HepG2 (cell line): Measurements from ENCODE around the gene GNPDA2. TPM values are rescaled to one million over a fixed set of nuclear protein-coding genes. Genes with fewer than 3 reads are reported as not detected.

Experiments
- ATAC-seq: fragments of 200-7000 bp; cut with Tn5 transposase; 3 replicates; pipeline ENCODE4 v1.9.1; 2020; ENCODE audit warnings: mild to moderate bottlenecking, moderate library complexity
- BruUV-seq: library from RNA; stranded (reverse); fragments of 400-500 nt; replicated peaks from 2 replicates; lab custom pipeline; 2021; lab: Mats Ljungman, UMichigan
- CTCF ChIA-PET: fragments of 300-600 bp; formaldehyde crosslinking; extraction: SDS; loops from one replicate; lab custom pipeline; 2021; ENCODE audit warnings: low total read pairs, inconsistent platforms, low intra/inter-chr PET ratio; lab: Yijun Ruan, JAX
- POLR2A ChIA-PET: fragments of 350-600 bp; sonication (Branson Sonifier 250); formaldehyde crosslinking; loops from one replicate; lab custom pipeline; 2020; ENCODE audit warnings: antibody characterized with exemption, inconsistent platforms; lab: Yijun Ruan, JAX
- DNase-seq: peaks from one replicate; pipeline ENCODE4 v3.0.0-alpha.2; 2015; ENCODE audit warnings: low spot score
- FAIRE-seq: peaks from 3 replicates; lab custom pipeline; 2011; peaks lifted over from hg19 to GRCh38; lab: Jason Lieb, UNC
- H2AFZ ChIP-seq: one replicate; pipeline ENCODE4 v1.6.1; 2011; ENCODE audit warnings: low read length, inconsistent platforms
- H3K27ac ChIP-seq: fragments of 300-600 bp; 3 replicates; pipeline ENCODE4 v1.8.0; 2011; ENCODE audit warnings: mixed run types, mild to moderate bottlenecking, mixed read lengths, low read length, inconsistent platforms; ENCODE audit not compliant: insufficient read depth; ENCODE audit errors: extremely low read length
- H3K27me3 ChIP-seq, 2 experiments: fragments of 200-600 bp in 1 of 2; 2 replicates in 1 of 2; 3 replicates in 1 of 2; pipeline versions ENCODE4 v1.6.0 to v1.8.0; 2011; ENCODE audit warnings: low read length in 2 of 2, mild to moderate bottlenecking in 2 of 2, moderate library complexity in 2 of 2, inconsistent platforms in 1 of 2; ENCODE audit not compliant: insufficient read depth in 2 of 2, control insufficient read depth in 1 of 2
- H3K36me3 ChIP-seq, 2 experiments: fragments of 200-600 bp in 1 of 2; replicated peaks in 1 of 2; 2 replicates in 1 of 2; 3 replicates in 1 of 2; pipeline versions ENCODE4 v1.5.1 to v1.8.0; 2011; ENCODE audit warnings: low read length in 2 of 2, inconsistent platforms in 1 of 2; ENCODE audit not compliant: insufficient read depth in 2 of 2, control insufficient read depth in 1 of 2
- H3K4me1 ChIP-seq: 2 replicates; pipeline ENCODE4 v1.5.1; 2012; ENCODE audit warnings: low read length, inconsistent platforms; ENCODE audit not compliant: insufficient read depth
- H3K4me2 ChIP-seq: 2 replicates; pipeline ENCODE4 v1.6.0; 2011; ENCODE audit warnings: low read depth, low read length, inconsistent platforms
- H3K4me3 ChIP-seq, 3 experiments: fragments of 200-600 bp in 1 of 3; sonication (generic), shearing (Covaris generic) in 1 of 3; replicated peaks in 1 of 3; 2 replicates each; pipeline ENCODE4 v1.5.1; 2011 to 2016; ENCODE audit warnings: low read length in 3 of 3, inconsistent platforms in 2 of 3, low read depth in 2 of 3, mild to moderate bottlenecking in 2 of 3, control low read depth in 1 of 3, mixed read lengths in 1 of 3; ENCODE audit not compliant: insufficient read depth in 1 of 3
- H3K79me2 ChIP-seq: one replicate; pipeline ENCODE4 v1.6.1; 2011; ENCODE audit warnings: low read length, inconsistent platforms; ENCODE audit not compliant: insufficient read depth
- H3K9ac ChIP-seq: 2 replicates; pipeline ENCODE4 v1.6.0; 2011; ENCODE audit warnings: mild to moderate bottlenecking, low read depth, low read length, inconsistent platforms; ENCODE audit not compliant: insufficient read depth
- H3K9me3 ChIP-seq: 2 replicates; pipeline ENCODE4 v1.5.1; 2012; ENCODE audit warnings: mild to moderate bottlenecking, low read length
- H4K20me1 ChIP-seq: 2 replicates; pipeline ENCODE4 v1.6.0; 2011; ENCODE audit warnings: inconsistent platforms, mild to moderate bottlenecking, low read length, moderate library complexity; ENCODE audit not compliant: insufficient read depth
- ATF7 ChIP-seq, 2 experiments: fragments of 450-650 bp in 1 of 2; sonication (generic) in 1 of 2; formaldehyde crosslinking in 1 of 2; IDR thresholded peaks; 2 replicates each; pipeline versions ENCODE4 v1.4.0 to v1.6.1; 2016 to 2020; ENCODE audit warnings: antibody characterized with exemption in 1 of 2, mild to moderate bottlenecking in 1 of 2, missing genetic modification reagents in 1 of 2
- IKZF4 ChIP-seq: sonication (generic); formaldehyde crosslinking; IDR thresholded peaks from 2 replicates; pipeline ENCODE4 v1.5.1; 2020; ENCODE audit warnings: borderline replicate concordance, mild to moderate bottlenecking, low read depth, missing genetic modification reagents; ENCODE audit errors: not compliant biosample characterization
- KAT2B ChIP-seq: fragments of 150-350 bp; IDR thresholded peaks from 2 replicates; pipeline ENCODE4 v1.6.1; 2014; ENCODE audit warnings: low read depth, low read length, borderline replicate concordance
- KLF11 ChIP-seq: IDR thresholded peaks from 2 replicates; pipeline ENCODE4 v1.6.1; 2016; ENCODE audit warnings: missing compliant biosample characterization
- MLLT10 ChIP-seq: sonication (generic); formaldehyde crosslinking; IDR thresholded peaks from 2 replicates; pipeline ENCODE4 v1.4.0; 2020; ENCODE audit warnings: missing genetic modification reagents
- MTA3 ChIP-seq: sonication (generic); formaldehyde crosslinking; IDR thresholded peaks from 2 replicates; pipeline ENCODE4 v1.4.0; 2020; ENCODE audit warnings: missing genetic modification reagents
- SCMH1 ChIP-seq: sonication (generic); formaldehyde crosslinking; IDR thresholded peaks from 2 replicates; pipeline ENCODE4 v1.9.0; 2021; ENCODE audit warnings: missing genetic modification reagents, mild to moderate bottlenecking, borderline replicate concordance
- SNAPC2 ChIP-seq: sonication (generic); formaldehyde crosslinking; IDR thresholded peaks from 2 replicates; pipeline ENCODE4 v1.8.1; 2022; ENCODE audit warnings: mild to moderate bottlenecking, missing genetic modification reagents
- SNAPC5 ChIP-seq: sonication (generic); formaldehyde crosslinking; IDR thresholded peaks from 2 replicates; pipeline ENCODE4 v1.8.1; 2023; ENCODE audit warnings: mild to moderate bottlenecking, missing genetic modification reagents, borderline replicate concordance
- ZNF18 ChIP-seq: sonication (generic); formaldehyde crosslinking; IDR thresholded peaks from 2 replicates; pipeline ENCODE4 v1.8.0; 2022; ENCODE audit warnings: mild to moderate bottlenecking, missing genetic modification reagents; ENCODE audit not compliant: insufficient replicate concordance
- ZNF350 ChIP-seq: sonication (generic); formaldehyde crosslinking; IDR thresholded peaks from 2 replicates; pipeline ENCODE4 v1.4.0; 2020; ENCODE audit warnings: mild to moderate bottlenecking, low read depth, missing genetic modification reagents, borderline replicate concordance
- ZNF383 ChIP-seq: sonication (generic); formaldehyde crosslinking; IDR thresholded peaks from 2 replicates; pipeline ENCODE4 v1.4.0; 2020; ENCODE audit warnings: missing genetic modification reagents, mild to moderate bottlenecking, borderline replicate concordance
- ZNF430 ChIP-seq: sonication (generic); formaldehyde crosslinking; IDR thresholded peaks from 2 replicates; pipeline ENCODE4 v1.9.0; 2021; ENCODE audit warnings: mild to moderate bottlenecking, missing genetic modification reagents
- ZNF496 ChIP-seq: sonication (generic); formaldehyde crosslinking; IDR thresholded peaks from 2 replicates; pipeline ENCODE4 v1.8.1; 2023; ENCODE audit warnings: mild to moderate bottlenecking, moderate library complexity, missing genetic modification reagents; ENCODE audit not compliant: insufficient replicate concordance
- ZNF605 ChIP-seq: sonication (generic); formaldehyde crosslinking; IDR thresholded peaks from 2 replicates; pipeline ENCODE4 v1.8.0; 2022; ENCODE audit warnings: mild to moderate bottlenecking, missing genetic modification reagents
- ZNF703 ChIP-seq: sonication (generic); formaldehyde crosslinking; IDR thresholded peaks from 2 replicates; pipeline ENCODE4 v1.5.1; 2020; ENCODE audit warnings: missing genetic modification reagents, mild to moderate bottlenecking, moderate library complexity, borderline replicate concordance
- WGBS: methylation state at CpG from one replicate; pipeline ENCODE4 v1.1.6; 2017; ENCODE audit warnings: low lambda C conversion rate; 5-methylcytosine and 5-hydroxymethylcytosine counted together
- in situ Hi-C: cut with HindIII; loops from 2 replicates; pipeline ENCODE4 v1.10.0; 2017; ENCODE audit warnings: low pct_unique_long_range_greater_than_20kb; ENCODE audit not compliant: extremely low pct_ligation_motif_present
- intact Hi-C: fragments of 100-400 bp; cut with micrococcal nuclease; formaldehyde crosslinking; loops from one replicate; pipeline ENCODE4 v1.10.0; 2022; ENCODE audit not compliant: unreplicated experiment
- polyA plus RNA-seq, 8 experiments: library from polyadenylated mRNA; depleted of rRNA in 3 of 8; stranded (reverse) in 7 of 8; unstranded in 1 of 8; fragments of >200 nt; fragmentation: Illumina TruSeq in 4 of 8; extraction: Trizol in 4 of 8; gene quantifications; 2 replicates each; pipeline versions ENCODE4 v1.2.1 to v1.2.3, GENCODE V29; 2011 to 2016; ENCODE audit warnings: low read depth in 4 of 8, missing spikeins in 1 of 8, mixed read lengths in 1 of 8; ENCODE audit not compliant: insufficient read depth in 1 of 8
- total RNA-seq, 5 experiments: library from RNA; depleted of rRNA; stranded (reverse); fragments of >200 nt; fragmentation: Illumina TruSeq; extraction: Trizol; gene quantifications; 2 replicates each; pipeline ENCODE4 v1.2.3, GENCODE V29; 2016; ENCODE audit warnings: low read depth in 1 of 5

The GNPDA2 gene
- total and polyA plus RNA-seq, 2 of the 13 experiments (the other 11 are each of a cell fraction or from before 2014, with no cell fraction given), result 5.4 to 9.0 TPM

- peaks cover 0 to 24% of the 10 kb centered on the region in 2 experiments; a peak in 2 of 5 replicates for H3K36me3 ChIP-seq
- no peak for ATAC-seq
- H3K27ac ChIP-seq, result no peak overlapping the region
- H2AFZ ChIP-seq, result no peak overlapping the region
- no peaks in the 10 kb centered on the region for H3K27me3 ChIP-seq
- intact Hi-C loops, result no loop called here
- ChIA-PET CTCF (no interaction called here), POLR2A (no interaction called here)
- H3K4me1 ChIP-seq, result no peaks in the 10 kb centered on the region
- H3K4me3 ChIP-seq, result no peak overlapping the region
- no peaks in the 10 kb centered on the region for H4K20me1 ChIP-seq
- peak; percentile 88 for TF ChIP-seq ATF7 (IDR thresholded peaks at IDR 0.05)
- TF ChIP-seq ATF7 (CRISPR knock-in tag; IDR thresholded peaks at IDR 0.05), result no peak
- TF ChIP-seq SCMH1, result no peak
- no peak for TF ChIP-seq MTA3
- no peak for TF ChIP-seq SNAPC5 (CRISPR knock-in tag)
- no peak for TF ChIP-seq ZNF383 (CRISPR knock-in tag)
- in situ Hi-C loops, result no loop called here
- no peak for DNase-seq
- no peaks in the 10 kb centered on the region for H3K9me3 ChIP-seq
- BruUV-seq, result no TSS peak
- no peak overlapping the region for H3K9ac ChIP-seq
- H3K4me2 ChIP-seq, result no peak overlapping the region
- 96% methylated on average over 4 of the region's 4 CpGs for WGBS
- FAIRE-seq, result no peak
- no peaks in the 10 kb centered on the region for H3K79me2 ChIP-seq
Observed at GRCh38 chr4:44704673-44705072, 21.7 kb downstream of the GNPDA2 start.

DNA sequence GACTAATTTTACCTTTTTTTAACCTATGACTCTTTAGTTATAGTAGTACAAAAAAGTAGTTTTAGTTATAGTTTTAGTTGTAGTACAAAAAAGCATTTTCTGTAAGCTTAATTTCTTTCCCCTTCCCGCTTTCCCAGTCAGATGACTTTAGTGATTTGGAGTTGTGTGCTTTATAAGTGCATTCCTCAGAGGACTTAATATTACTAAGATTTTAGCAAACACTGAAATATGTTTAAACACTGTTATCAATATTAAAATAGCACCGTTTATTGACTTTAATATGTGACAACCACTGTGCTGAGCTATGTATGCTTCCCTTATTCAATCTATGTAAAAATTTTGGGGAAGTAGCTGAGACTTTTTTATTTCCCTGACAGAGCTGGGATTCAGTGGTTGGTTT, 25.3 kb downstream of the GNPDA2 start:
- ATAC-seq, result no peak
- Histone ChIP-seq H3K36me3 (peaks cover 6 to 53% of the 10 kb centered on the region in 2 experiments; a peak in 4 of 5 replicates), H3K4me3 (no peak overlapping the region), H2AFZ (no peak overlapping the region), H4K20me1 (no peaks in the 10 kb centered on the region), H3K4me1 (no peaks in the 10 kb centered on the region), H3K27me3 (no peaks in the 10 kb centered on the region), H3K79me2 (no peaks in the 10 kb centered on the region), H3K4me2 (no peak overlapping the region), H3K9me3 (no peaks in the 10 kb centered on the region), H3K27ac (no peak overlapping the region), H3K9ac (no peak overlapping the region)
- no peak for DNase-seq
- FAIRE-seq, result no peak
- 89% methylated on average over 2 of the region's 2 CpGs for WGBS
- POLR2A ChIA-PET, result interaction anchor here (1.3 kb wide), 1 partner anchor 22 kb away, joined by 6 read pairs; the partner anchor contains the start of gene GUF1
- intact Hi-C loops (no loop called here), in situ Hi-C loops (no loop called here)
- no TSS peak for BruUV-seq
- CTCF ChIA-PET, result no interaction called here
- TF ChIP-seq ZNF605 (no peak), SCMH1 (no peak), ZNF350 (CRISPR knock-in tag) (no peak), KAT2B (no peak), ZNF496 (CRISPR knock-in tag) (no peak), ZNF430 (CRISPR knock-in tag) (no peak), KLF11 (CRISPR knock-in tag) (no peak), ZNF18 (CRISPR knock-in tag) (no peak), IKZF4 (CRISPR knock-in tag) (no peak), ZNF703 (CRISPR knock-in tag) (no peak), SNAPC2 (no peak), MLLT10 (CRISPR knock-in tag) (no peak)
